Retinal pigment epithelial cell (primary cell): ENCODE results near the gene EPS8L3.
A peak's percentile ranks its signal among the peaks of the same experiment; 100 is the strongest.

Source experiments
- DNase-seq: peaks from one replicate; pipeline ENCODE4 v3.0.0-alpha.2; 2010; ENCODE audit warnings: low read depth
- H3K4me3 ChIP-seq: 2 replicates; pipeline ENCODE4 v1.5.1; 2011; ENCODE audit warnings: mild to moderate bottlenecking, low read length, control low read depth, moderate library complexity
- TF ChIP-seq, protein P1 (sequence below): conservative IDR thresholded peaks from 2 replicates; pipeline ENCODE4 v1.5.1; 2011; ENCODE audit warnings: low read depth, low read length, control low read depth, inconsistent platforms

EPS8L3 gene

DNA sequence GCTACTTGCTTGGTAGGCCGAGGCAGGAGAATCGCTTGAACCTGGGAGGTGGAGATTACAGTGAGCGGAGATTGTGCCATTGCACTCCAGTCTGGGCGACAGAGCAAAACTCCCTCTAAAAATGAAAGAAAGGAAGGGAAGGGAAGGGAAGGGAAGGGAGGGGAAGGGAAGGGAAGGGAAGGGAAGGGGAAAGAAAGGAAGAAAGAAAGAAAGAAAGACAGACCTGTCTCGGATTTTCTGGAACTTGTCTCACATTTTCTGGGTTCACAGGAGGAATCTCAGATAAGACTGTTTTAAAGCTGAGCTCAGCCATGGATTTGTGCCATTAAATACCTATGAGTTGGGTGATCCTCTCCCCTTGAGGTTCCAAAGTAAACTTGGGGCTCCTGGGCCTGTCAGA is 38.8 kb downstream of the EPS8L3 start:
- TF ChIP-seq, protein P1, sequence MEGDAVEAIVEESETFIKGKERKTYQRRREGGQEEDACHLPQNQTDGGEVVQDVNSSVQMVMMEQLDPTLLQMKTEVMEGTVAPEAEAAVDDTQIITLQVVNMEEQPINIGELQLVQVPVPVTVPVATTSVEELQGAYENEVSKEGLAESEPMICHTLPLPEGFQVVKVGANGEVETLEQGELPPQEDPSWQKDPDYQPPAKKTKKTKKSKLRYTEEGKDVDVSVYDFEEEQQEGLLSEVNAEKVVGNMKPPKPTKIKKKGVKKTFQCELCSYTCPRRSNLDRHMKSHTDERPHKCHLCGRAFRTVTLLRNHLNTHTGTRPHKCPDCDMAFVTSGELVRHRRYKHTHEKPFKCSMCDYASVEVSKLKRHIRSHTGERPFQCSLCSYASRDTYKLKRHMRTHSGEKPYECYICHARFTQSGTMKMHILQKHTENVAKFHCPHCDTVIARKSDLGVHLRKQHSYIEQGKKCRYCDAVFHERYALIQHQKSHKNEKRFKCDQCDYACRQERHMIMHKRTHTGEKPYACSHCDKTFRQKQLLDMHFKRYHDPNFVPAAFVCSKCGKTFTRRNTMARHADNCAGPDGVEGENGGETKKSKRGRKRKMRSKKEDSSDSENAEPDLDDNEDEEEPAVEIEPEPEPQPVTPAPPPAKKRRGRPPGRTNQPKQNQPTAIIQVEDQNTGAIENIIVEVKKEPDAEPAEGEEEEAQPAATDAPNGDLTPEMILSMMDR, result no peak
- H3K4me3 ChIP-seq, result no peak overlapping the region
- no peak for DNase-seq

DNA sequence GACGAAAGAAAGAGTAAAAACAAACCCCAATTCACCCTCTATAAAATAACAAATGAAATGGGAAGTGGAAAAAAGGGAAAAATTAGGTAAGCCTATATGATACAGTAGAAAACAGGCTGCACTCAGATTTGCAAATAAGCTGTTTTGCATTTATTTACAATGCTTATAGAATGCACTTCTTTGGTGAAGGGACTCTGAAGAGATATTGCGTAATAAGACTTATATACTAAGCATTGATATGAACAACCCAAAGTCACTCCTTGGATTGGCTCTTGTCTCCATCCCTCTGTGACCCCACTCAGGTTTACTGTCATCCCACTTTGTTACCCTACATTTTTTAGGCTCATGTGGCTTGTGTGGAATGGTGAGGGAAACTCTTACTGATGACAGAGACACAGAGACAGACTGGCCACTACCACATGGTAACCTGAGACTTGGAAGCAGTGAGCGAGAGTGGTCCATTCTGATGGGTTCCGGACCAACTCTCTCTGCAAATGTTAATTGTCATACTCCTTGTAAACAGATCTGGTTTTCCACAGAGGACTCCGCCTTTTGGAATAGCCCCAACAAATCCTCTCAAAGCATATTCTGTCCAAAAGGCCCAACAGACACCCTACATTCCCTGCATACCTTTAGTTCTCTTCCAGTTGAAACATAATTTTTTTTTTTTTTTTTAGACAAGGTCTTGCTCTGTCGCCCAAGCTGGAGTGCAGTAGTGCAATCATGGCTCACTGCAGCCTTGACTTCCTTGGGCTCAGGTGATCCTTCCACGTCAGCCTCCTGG is 40.6 kb downstream of the EPS8L3 start:
- TF ChIP-seq, protein P1, result no peak
- no peak for DNase-seq
- no peak overlapping the region for H3K4me3 ChIP-seq

DNA sequence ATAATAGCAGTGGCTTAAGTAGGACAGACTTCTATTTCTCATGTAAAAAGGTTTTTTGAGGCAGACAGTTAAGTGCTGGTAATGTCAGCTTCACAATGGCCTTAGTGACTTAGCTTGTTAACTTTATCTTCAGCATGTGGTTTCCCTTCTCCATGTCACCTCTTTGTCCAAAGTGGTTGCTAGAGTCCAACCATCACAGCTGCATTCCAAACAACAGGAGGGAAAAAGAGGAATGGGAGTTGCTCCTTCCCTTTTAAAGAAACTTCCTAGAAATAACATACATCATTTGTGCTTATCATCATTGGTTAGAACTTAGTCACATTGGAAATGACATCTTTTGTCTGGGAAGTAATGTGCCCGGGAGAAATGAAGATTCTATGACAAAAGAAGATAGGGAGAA is 41.8 kb downstream of the EPS8L3 start:
- H3K4me3 ChIP-seq, result no peak overlapping the region
- DNase-seq, result no peak
- TF ChIP-seq, protein P1, result no peak

DNA sequence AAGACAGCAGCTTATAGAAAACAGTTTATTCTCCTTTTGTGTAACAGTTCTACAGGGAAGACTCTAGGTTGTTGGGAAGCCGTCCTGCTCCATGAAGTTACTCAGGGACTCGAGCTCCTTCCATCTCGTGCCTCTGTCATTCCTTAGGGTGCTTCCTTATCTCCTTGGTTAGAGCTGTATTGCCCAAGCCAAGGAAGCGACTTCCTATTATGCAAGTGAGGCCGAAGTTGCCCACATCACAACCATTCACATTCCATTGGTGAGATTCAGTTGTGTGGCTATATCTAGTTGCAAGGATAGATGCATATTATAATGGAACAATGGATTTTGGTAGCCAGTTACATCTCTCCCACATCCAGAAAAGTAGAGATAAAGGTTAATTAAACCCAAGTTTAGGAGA is 42.7 kb downstream of the EPS8L3 start:
- TF ChIP-seq, protein P1, result no peak
- DNase-seq, result no peak

DNA sequence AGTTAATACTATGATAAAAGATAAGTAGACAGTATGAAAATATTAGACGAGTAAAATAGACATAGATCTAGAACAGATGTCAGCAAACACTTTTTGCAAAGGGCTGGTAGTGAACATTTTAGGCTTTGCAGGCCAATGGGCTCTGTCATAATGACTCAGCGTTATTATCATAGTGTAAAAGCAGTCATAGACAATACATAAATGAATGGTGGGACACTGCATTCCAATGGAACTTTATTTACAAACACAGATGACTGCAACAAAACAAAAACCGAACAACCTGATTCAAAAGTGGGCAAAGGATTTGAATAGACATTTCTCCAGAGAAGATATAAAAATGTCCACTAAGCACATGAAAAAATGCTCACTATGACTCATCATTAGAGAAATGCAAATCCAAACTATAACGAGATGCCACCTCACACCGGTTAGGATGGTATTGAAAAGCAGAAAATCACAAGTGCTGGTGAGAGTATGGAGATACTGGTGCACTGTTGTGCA is 44.3 kb downstream of the EPS8L3 start:
- no peak overlapping the region for H3K4me3 ChIP-seq

More for the DNA sequence above, 42.7 kb downstream of the EPS8L3 start:
- no peak overlapping the region for H3K4me3 ChIP-seq

DNA sequence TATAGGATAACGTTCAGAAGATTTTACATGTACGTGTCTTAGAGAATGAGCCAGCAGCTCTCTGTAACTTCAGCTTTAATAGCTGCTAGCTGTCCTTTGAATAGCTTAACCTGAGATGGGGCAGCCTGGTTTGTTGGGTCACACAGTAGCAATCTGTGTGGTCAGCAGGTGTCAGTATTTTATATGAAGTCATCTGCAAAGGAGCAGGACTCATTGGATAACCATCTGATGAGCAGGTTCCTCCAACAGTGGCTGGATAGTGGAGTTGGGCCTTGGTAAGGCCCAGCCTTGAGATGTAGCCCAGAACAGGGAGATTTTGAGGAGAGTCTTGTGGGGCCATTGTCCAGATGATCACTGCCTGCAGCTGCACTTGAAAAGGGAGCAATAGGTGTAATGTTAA is 45.2 kb downstream of the EPS8L3 start:
- DNase-seq, result no peak
- TF ChIP-seq, protein P1, result peak; percentile 12
- H3K4me3 ChIP-seq, result no peak overlapping the region

More for the DNA sequence above, 44.3 kb downstream of the EPS8L3 start:
- TF ChIP-seq, protein P1, result no peak
- no peak for DNase-seq

DNA sequence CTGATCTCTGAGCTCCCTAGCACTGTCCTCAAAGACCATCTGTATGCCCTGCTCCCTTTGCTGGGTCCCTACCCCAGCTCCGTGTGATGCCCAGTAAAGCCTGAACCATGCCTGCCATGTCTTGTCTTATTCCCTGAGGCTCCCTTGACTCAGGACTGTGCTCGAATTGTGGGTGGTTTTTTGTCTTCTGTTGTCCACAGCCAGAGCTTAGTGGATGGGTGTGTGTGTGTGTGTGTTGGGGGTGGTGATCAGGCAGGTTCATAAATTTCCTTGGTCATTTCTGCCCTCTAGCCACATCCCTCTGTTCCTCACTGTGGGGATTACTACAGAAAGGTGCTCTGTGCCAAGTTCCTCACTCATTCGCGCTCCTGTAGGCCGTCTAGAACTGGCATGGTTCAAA is 46.0 kb downstream of the EPS8L3 start:
- TF ChIP-seq, protein P1, result no peak
- DNase-seq, result no peak

More for the DNA sequence above, 46.0 kb downstream of the EPS8L3 start:
- no peak overlapping the region for H3K4me3 ChIP-seq
